ENCODE measurements around the gene TBX21. TPM values are rescaled to one million over a fixed set of nuclear protein-coding genes. Genes with fewer than 3 reads are reported as not detected.

Gene TBX21
- total RNA-seq, 1 experiment from 2014 or later = not detected

DNA sequence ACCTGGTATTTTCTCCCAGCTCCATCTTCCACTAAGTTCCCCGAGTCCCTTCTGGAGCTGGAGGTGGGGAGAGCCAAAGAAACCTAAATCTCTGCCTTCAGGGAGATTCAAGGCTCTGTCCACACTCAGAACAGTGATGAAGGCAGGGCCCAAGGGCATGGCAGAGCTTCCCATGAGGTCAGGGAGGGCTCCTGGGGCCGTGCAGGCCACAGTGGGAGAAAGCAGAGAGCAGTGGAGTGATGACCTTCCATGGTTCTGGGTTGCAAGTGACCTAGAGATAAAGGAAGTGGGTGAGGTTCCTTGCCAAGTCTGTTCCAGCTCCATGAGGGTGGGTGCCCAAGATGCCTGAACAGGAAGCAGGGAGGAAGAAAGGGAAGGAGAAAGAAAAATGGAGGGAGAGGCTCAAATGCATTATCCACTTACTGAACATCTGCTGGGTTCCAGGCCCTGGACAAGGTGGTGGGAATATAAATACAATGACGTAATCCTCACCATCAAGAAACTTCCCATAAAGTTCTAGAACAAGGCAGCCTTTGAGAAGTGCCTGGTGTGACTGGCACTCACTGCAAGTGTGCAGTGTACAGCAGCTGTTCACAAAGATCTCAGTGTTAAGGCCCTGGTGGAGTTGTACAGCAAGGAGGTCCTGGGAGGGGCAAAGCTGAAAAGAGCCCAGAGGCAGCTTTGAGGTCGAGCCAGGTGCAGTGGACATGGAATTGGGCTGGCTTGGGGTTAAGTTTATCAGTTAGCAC is 25.8 kb upstream of the TBX21 start:
- Histone ChIP-seq H3K4me2 (ENCODE audit: low read depth, low read length, poor library complexity, severe bottlenecking) (no peak overlapping the region), H3K4me3 (ENCODE audit: low read length) (no peak overlapping the region), H3K79me2 (ENCODE audit: low read length) (no peaks in the 10 kb centered on the region), H2AFZ (ENCODE audit: low read length) (no peak overlapping the region), H4K20me1 (ENCODE audit: insufficient read depth, low read depth, low read length) (no peaks in the 10 kb centered on the region), H3K9me3 (ENCODE audit: low read length) (no peaks in the 10 kb centered on the region), H3K36me3 (ENCODE audit: insufficient read depth, low read length) (no peaks in the 10 kb centered on the region), H3K27ac (ENCODE audit: low read length) (no peak overlapping the region), H3K9me2 (replicated peaks; ENCODE audit: insufficient read depth, low read length) (no peaks in the 10 kb centered on the region), H3K4me1 (ENCODE audit: low read length) (peaks cover 8% of the 10 kb centered on the region), H3K27me3 (ENCODE audit: low read length) (no peaks in the 10 kb centered on the region), H3K9ac (ENCODE audit: low read length) (no peak overlapping the region)
- no peak for DNase-seq

DNA sequence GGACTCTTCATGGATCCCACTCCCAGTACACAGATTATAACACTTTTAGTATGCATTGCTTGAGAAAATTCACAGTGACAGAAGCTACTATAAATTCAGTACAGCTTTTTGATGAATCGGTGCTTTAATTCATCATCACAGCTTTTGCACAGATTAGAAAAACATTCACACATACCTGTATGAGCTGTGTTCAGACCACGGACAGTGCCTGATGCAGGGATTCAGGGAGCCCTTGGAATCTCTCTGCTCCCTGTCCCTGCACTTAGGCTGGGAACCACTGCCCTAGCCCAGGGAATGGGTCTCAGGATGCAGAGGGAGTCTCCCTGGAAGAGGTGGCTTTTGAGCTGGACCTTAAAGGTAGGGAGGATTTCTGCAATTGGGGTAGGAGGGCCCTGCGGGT is 25.2 kb upstream of the TBX21 start:
- H3K4me2 ChIP-seq (ENCODE audit: low read depth, low read length, poor library complexity, severe bottlenecking) = no peak overlapping the region
- no peak overlapping the region for H3K27ac ChIP-seq (ENCODE audit: low read length)
- H3K4me3 ChIP-seq (ENCODE audit: low read length) = no peak overlapping the region
- H3K79me2 ChIP-seq (ENCODE audit: low read length) = no peaks in the 10 kb centered on the region
- no peaks in the 10 kb centered on the region for H4K20me1 ChIP-seq (ENCODE audit: insufficient read depth, low read depth, low read length)
- H3K36me3 ChIP-seq (ENCODE audit: insufficient read depth, low read length) = no peaks in the 10 kb centered on the region
- no peaks in the 10 kb centered on the region for H3K9me2 ChIP-seq (replicated peaks; ENCODE audit: insufficient read depth, low read length)
- peaks cover 8% of the 10 kb centered on the region for H3K4me1 ChIP-seq (ENCODE audit: low read length)
- no peaks in the 10 kb centered on the region for H3K9me3 ChIP-seq (ENCODE audit: low read length)
- no peak overlapping the region for H3K9ac ChIP-seq (ENCODE audit: low read length)
- H3K27me3 ChIP-seq (ENCODE audit: low read length) = no peaks in the 10 kb centered on the region
- H2AFZ ChIP-seq (ENCODE audit: low read length) = no peak overlapping the region
- DNase-seq = no peak

DNA sequence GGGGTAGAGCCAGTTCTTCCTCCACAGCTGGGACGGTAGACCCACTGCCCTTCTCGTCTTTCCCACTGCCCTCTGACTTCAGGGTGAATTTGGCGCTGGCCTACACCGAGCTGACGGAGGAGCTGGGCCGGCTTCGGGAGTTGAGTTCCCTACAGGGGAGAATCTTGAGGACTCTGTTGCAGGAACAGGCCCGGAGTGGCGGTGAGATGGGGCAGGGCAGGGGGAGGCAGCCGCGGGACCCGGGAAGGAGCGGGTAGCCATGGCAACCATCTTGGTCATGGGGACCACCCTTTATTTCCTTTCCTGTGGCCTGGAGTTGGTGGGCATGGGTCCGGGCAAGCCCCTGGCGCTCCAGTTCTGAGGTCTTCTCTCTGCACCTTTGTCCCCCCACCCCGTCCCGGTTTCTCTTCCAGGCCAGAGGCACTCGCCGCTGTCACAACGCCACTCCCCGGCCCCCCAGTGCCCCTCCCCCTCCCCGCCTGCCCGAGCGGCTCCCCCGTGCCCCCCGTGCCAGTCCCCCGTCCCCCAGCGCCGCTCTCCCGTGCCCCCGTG is 24.6 kb upstream of the TBX21 start:
- no peaks in the 10 kb centered on the region for H3K9me3 ChIP-seq (ENCODE audit: low read length)
- H3K4me2 ChIP-seq (ENCODE audit: low read depth, low read length, poor library complexity, severe bottlenecking) = no peak overlapping the region
- H4K20me1 ChIP-seq (ENCODE audit: insufficient read depth, low read depth, low read length) = no peaks in the 10 kb centered on the region
- H2AFZ ChIP-seq (ENCODE audit: low read length) = no peak overlapping the region
- H3K36me3 ChIP-seq (ENCODE audit: insufficient read depth, low read length) = no peaks in the 10 kb centered on the region
- H3K27ac ChIP-seq (ENCODE audit: low read length) = no peak overlapping the region
- no peak for DNase-seq
- H3K9me2 ChIP-seq (replicated peaks; ENCODE audit: insufficient read depth, low read length) = no peaks in the 10 kb centered on the region
- H3K4me3 ChIP-seq (ENCODE audit: low read length) = no peak overlapping the region
- H3K9ac ChIP-seq (ENCODE audit: low read length) = no peak overlapping the region
- H3K27me3 ChIP-seq (ENCODE audit: low read length) = no peaks in the 10 kb centered on the region
- no peaks in the 10 kb centered on the region for H3K79me2 ChIP-seq (ENCODE audit: low read length)
- H3K4me1 ChIP-seq (ENCODE audit: low read length) = peaks cover 8% of the 10 kb centered on the region

DNA sequence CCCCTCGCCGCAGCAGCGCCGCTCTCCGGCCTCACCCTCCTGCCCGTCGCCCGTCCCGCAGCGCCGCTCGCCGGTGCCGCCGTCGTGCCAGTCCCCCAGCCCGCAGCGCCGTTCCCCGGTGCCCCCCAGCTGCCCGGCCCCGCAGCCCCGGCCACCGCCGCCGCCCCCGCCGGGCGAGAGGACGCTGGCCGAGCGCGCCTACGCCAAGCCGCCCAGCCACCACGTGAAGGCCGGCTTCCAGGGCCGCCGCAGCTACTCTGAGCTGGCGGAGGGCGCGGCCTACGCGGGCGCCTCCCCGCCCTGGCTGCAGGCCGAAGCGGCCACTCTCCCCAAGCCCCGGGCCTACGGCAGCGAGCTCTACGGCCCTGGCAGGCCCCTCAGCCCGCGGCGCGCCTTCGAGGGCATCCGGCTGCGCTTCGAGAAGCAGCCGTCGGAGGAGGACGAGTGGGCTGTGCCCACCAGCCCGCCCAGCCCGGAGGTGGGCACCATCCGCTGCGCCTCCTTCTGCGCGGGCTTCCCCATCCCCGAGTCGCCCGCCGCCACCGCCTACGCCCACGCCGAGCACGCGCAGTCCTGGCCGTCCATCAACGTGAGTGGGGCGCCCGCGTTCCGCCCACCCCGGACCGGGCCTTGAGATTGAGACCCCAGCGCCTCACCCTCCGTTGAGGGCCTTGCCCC is 24.0 kb upstream of the TBX21 start:
- no peaks in the 10 kb centered on the region for H3K9me2 ChIP-seq (replicated peaks; ENCODE audit: insufficient read depth, low read length)
- no peak for DNase-seq
- H2AFZ ChIP-seq (ENCODE audit: low read length) = no peak overlapping the region
- peaks cover 8% of the 10 kb centered on the region for H3K4me1 ChIP-seq (ENCODE audit: low read length)
- H3K79me2 ChIP-seq (ENCODE audit: low read length) = no peaks in the 10 kb centered on the region
- H3K36me3 ChIP-seq (ENCODE audit: insufficient read depth, low read length) = no peaks in the 10 kb centered on the region
- no peak overlapping the region for H3K4me3 ChIP-seq (ENCODE audit: low read length)
- H3K9me3 ChIP-seq (ENCODE audit: low read length) = no peaks in the 10 kb centered on the region
- H3K27ac ChIP-seq (ENCODE audit: low read length) = no peak overlapping the region
- no peak overlapping the region for H3K9ac ChIP-seq (ENCODE audit: low read length)
- no peaks in the 10 kb centered on the region for H3K27me3 ChIP-seq (ENCODE audit: low read length)
- no peaks in the 10 kb centered on the region for H4K20me1 ChIP-seq (ENCODE audit: insufficient read depth, low read depth, low read length)
- no peak overlapping the region for H3K4me2 ChIP-seq (ENCODE audit: low read depth, low read length, poor library complexity, severe bottlenecking)

DNA sequence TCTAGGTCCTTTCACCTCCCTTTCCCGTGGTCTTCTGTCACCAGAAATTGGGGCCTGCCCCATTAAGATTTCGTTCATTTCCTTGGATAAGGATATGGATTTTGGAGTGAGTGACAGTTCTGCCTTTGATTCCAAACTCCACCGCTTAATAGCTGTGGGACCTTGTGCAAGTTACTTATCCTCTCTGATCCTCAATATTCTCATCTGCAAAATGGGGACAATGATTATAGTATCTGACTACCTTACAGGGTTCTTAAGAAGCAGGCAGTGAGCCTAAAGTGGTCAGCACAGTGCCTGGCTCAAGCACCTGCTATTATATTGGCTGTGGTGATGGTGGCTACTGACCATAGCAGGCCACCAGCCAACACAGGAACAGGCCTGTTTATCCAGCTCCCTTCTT is 23.4 kb upstream of the TBX21 start:
- Histone ChIP-seq H3K36me3 (ENCODE audit: insufficient read depth, low read length) (no peaks in the 10 kb centered on the region), H3K4me2 (ENCODE audit: low read depth, low read length, poor library complexity, severe bottlenecking) (no peak overlapping the region), H3K27me3 (ENCODE audit: low read length) (no peaks in the 10 kb centered on the region), H3K9me3 (ENCODE audit: low read length) (no peaks in the 10 kb centered on the region), H3K4me3 (ENCODE audit: low read length) (no peak overlapping the region), H3K27ac (ENCODE audit: low read length) (no peak overlapping the region), H3K9me2 (replicated peaks; ENCODE audit: insufficient read depth, low read length) (no peaks in the 10 kb centered on the region), H4K20me1 (ENCODE audit: insufficient read depth, low read depth, low read length) (no peaks in the 10 kb centered on the region), H3K9ac (ENCODE audit: low read length) (no peak overlapping the region), H2AFZ (ENCODE audit: low read length) (no peak overlapping the region), H3K79me2 (ENCODE audit: low read length) (no peaks in the 10 kb centered on the region), H3K4me1 (ENCODE audit: low read length) (peaks cover 14% of the 10 kb centered on the region)
- no peak for DNase-seq

DNA sequence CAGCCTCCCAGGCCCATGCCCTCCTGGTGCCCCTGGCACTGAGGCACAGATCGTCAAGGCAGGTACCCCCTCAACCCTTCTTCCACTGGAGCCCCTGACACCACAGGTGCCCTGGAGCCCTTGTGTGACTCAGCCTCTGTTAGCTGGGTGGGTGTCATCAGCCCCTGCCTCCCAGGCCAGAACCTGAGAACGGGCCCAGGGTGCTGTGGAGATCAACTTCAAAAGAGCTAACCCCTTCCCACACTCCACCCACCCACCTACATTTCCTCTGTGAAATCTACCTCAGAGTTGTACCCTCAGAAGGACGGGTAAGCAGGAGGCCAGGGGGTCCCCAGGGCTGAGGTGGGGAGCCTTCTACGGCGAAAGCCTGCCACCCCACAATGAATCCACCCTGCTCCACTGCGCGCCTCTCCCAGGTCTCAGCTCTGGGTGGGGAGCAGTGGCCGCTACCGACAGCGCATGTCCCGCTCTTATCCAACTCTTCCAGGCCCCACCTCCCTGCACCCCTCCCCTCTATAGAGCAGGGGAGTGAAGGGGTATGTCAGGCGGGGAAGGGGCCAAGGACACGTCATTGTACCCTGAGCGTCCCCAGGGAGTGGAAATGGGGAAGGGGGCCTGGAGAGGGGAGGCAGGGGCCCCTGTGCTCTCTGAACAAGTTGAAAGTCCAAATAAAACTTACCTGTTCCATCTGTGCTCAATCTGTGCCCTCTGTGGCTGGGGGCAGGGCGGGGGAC is 21.5 kb upstream of the TBX21 start:
- H3K4me1 ChIP-seq (ENCODE audit: low read length) = peaks cover 18% of the 10 kb centered on the region
- no peaks in the 10 kb centered on the region for H3K27me3 ChIP-seq (ENCODE audit: low read length)
- H2AFZ ChIP-seq (ENCODE audit: low read length) = no peak overlapping the region
- H3K4me3 ChIP-seq (ENCODE audit: low read length) = no peak overlapping the region
- no peak overlapping the region for H3K9ac ChIP-seq (ENCODE audit: low read length)
- H4K20me1 ChIP-seq (ENCODE audit: insufficient read depth, low read depth, low read length) = no peaks in the 10 kb centered on the region
- DNase-seq = no peak
- H3K27ac ChIP-seq (ENCODE audit: low read length) = no peak overlapping the region
- no peaks in the 10 kb centered on the region for H3K9me2 ChIP-seq (replicated peaks; ENCODE audit: insufficient read depth, low read length)
- H3K9me3 ChIP-seq (ENCODE audit: low read length) = no peaks in the 10 kb centered on the region
- no peaks in the 10 kb centered on the region for H3K79me2 ChIP-seq (ENCODE audit: low read length)
- H3K36me3 ChIP-seq (ENCODE audit: insufficient read depth, low read length) = no peaks in the 10 kb centered on the region
- H3K4me2 ChIP-seq (ENCODE audit: low read depth, low read length, poor library complexity, severe bottlenecking) = no peak overlapping the region

DNA sequence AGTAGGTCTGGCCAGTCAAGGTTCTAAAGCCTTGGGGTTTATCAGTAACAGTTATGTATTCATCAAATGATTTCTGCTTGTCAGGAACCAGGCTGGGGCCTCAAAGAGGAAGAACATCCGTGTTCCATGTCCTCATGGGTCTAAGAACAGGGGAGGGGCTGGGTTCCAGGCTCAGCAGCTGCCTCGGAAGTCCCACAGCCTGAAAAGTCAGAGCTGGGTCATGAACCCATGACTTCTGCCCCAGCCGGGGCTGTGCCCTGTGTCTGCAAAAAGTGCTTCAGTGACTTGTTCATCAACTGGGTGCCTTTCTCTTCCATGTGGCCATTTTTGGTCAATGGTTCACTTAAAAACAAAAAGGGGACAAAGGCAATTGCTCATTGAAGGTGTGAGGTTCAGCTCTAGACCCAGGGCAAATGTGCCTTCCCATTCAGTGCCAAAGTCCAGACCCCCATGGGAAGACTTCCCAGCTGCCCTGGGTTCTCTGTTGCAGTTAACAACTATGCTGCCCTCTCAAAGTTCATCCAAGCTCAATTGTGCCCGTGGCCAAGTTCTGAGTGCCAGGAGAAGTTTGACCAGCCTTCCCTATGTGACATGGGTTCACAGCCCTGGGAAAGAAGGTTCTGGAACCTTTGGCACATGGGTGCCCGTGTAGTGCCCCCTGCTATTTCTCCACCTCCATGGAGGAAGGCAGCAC is 20.6 kb upstream of the TBX21 start:
- Histone ChIP-seq H3K4me1 (ENCODE audit: low read length) (peaks cover 16% of the 10 kb centered on the region), H3K27ac (ENCODE audit: low read length) (no peak overlapping the region), H3K9me3 (ENCODE audit: low read length) (no peaks in the 10 kb centered on the region), H3K4me3 (ENCODE audit: low read length) (no peak overlapping the region), H4K20me1 (ENCODE audit: insufficient read depth, low read depth, low read length) (no peaks in the 10 kb centered on the region), H3K79me2 (ENCODE audit: low read length) (no peaks in the 10 kb centered on the region), H3K9me2 (replicated peaks; ENCODE audit: insufficient read depth, low read length) (no peaks in the 10 kb centered on the region), H3K4me2 (ENCODE audit: low read depth, low read length, poor library complexity, severe bottlenecking) (no peak overlapping the region), H3K9ac (ENCODE audit: low read length) (no peak overlapping the region), H3K36me3 (ENCODE audit: insufficient read depth, low read length) (no peaks in the 10 kb centered on the region), H2AFZ (ENCODE audit: low read length) (no peak overlapping the region), H3K27me3 (ENCODE audit: low read length) (no peaks in the 10 kb centered on the region)
- no peak for DNase-seq

Data from Karpas-422 (cell line).